ENCODE results near the gene IQCM.

IQCM gene

GRCh38 chr4:149715822-149716585 is 99.6 kb downstream of the IQCM start:
- H3K27ac ChIP-seq, result no peak overlapping the region
- no peak for DNase-seq (ENCODE audit: low read depth, low spot score)

GRCh38 chr4:149713031-149713430 is 102.6 kb downstream of the IQCM start:
- H3K27ac ChIP-seq, result no peak overlapping the region
- DNase-seq (ENCODE audit: low read depth, low spot score), result no peak

GRCh38 chr4:149711593-149712365 is 103.9 kb downstream of the IQCM start:
- no peak for DNase-seq (ENCODE audit: low read depth, low spot score)
- H3K27ac ChIP-seq, result no peak overlapping the region

GRCh38 chr4:149709640-149710039 is 106.0 kb downstream of the IQCM start:
- no peak overlapping the region for H3K27ac ChIP-seq
- no peak for DNase-seq (ENCODE audit: low read depth, low spot score)

- H3K27ac ChIP-seq, result peak overlapping the region; percentile 16
- peak; percentile 65 for DNase-seq (ENCODE audit: low read depth, low spot score)
Observed at GRCh38 chr4:149708513-149709130, 107.0 kb downstream of the IQCM start.

- DNase-seq (ENCODE audit: low read depth, low spot score), result no peak
- H3K27ac ChIP-seq, result no peak overlapping the region
Observed at GRCh38 chr4:149707862-149708261, 107.8 kb downstream of the IQCM start.

- H3K27ac ChIP-seq, result no peak overlapping the region
- no peak for DNase-seq (ENCODE audit: low read depth, low spot score)
Observed at GRCh38 chr4:149706942-149707341, 108.7 kb downstream of the IQCM start.

GRCh38 chr4:149702414-149703293 is 113.0 kb downstream of the IQCM start:
- no peak for DNase-seq (ENCODE audit: low read depth, low spot score)
- H3K27ac ChIP-seq, result no peak overlapping the region

GRCh38 chr4:149701435-149702156 is 114.0 kb downstream of the IQCM start:
- H3K27ac ChIP-seq, result no peak overlapping the region
- DNase-seq (ENCODE audit: low read depth, low spot score), result no peak

GRCh38 chr4:149700272-149700671 is 115.4 kb downstream of the IQCM start:
- H3K27ac ChIP-seq, result no peak overlapping the region
- DNase-seq (ENCODE audit: low read depth, low spot score), result no peak

- DNase-seq (ENCODE audit: low read depth, low spot score), result no peak
- no peak overlapping the region for H3K27ac ChIP-seq
Observed at GRCh38 chr4:149699642-149700041, 116.0 kb downstream of the IQCM start.

GRCh38 chr4:149690726-149691125 is 124.9 kb downstream of the IQCM start:
- no peak for DNase-seq (ENCODE audit: low read depth, low spot score)
- H3K27ac ChIP-seq, result no peak overlapping the region

- no peak overlapping the region for H3K27ac ChIP-seq
- DNase-seq (ENCODE audit: low read depth, low spot score), result no peak
Observed at GRCh38 chr4:149684516-149684915, 131.1 kb downstream of the IQCM start.

GRCh38 chr4:149676076-149676475 is 139.6 kb downstream of the IQCM start:
- no peak for DNase-seq (ENCODE audit: low read depth, low spot score)
- no peak overlapping the region for H3K27ac ChIP-seq

GRCh38 chr4:149645790-149646189 is 169.9 kb downstream of the IQCM start:
- DNase-seq (ENCODE audit: low read depth, low spot score), result no peak
- no peak overlapping the region for H3K27ac ChIP-seq

GRCh38 chr4:149638073-149638472 is 177.6 kb downstream of the IQCM start:
- DNase-seq (ENCODE audit: low read depth, low spot score), result peak; percentile 87
- H3K27ac ChIP-seq, result peak overlapping the region; percentile 34

- no peak overlapping the region for H3K27ac ChIP-seq
- no peak for DNase-seq (ENCODE audit: low read depth, low spot score)
Observed at GRCh38 chr4:149634368-149634767, 181.3 kb downstream of the IQCM start.

GRCh38 chr4:149631629-149632028 is 184.0 kb downstream of the IQCM start:
- DNase-seq (ENCODE audit: low read depth, low spot score), result no peak

GRCh38 chr4:149630064-149630463 is 185.6 kb downstream of the IQCM start:
- DNase-seq (ENCODE audit: low read depth, low spot score), result no peak
- H3K27ac ChIP-seq, result no peak overlapping the region

More at GRCh38 chr4:149631629-149632028, 184.0 kb downstream of the IQCM start:
- H3K27ac ChIP-seq, result no peak overlapping the region
